Activated CD8-positive, alpha-beta memory T cell treated with anti-CD3 and anti-CD28 coated beads, Interleukin-2, amount 50 U/mL, for 48 hours (primary cell): ENCODE measurements around the gene PMS1.
"Not testable (repeated sequence)": the region's sequence is repeated elsewhere in the genome, so short reads cannot be mapped to it uniquely, and the experiment has no call there.

Experiments used
- DNase-seq: peaks from one replicate; pipeline ENCODE4 v3.0.0-alpha.2; 2020

Gene PMS1

DNA sequence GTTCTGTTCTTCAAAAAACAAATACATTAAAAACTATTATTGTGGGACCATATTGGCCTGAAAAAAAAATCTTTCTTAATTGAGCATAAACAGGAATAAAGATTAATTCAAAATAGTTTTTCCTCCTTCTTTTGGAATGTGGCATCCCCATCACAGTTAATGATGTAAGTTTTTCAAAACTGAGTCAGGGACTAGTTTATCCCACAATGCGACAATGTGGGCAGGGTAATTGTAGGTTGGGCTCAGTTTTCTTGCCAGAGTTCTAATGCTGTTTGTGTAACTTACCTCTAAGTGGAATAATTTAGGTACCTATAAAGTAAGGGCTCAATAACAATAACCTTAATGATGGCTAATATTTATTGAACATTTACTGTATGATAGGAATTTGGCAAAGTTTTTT lies 82.0 kb downstream of the PMS1 start:
- no peak for DNase-seq

DNA sequence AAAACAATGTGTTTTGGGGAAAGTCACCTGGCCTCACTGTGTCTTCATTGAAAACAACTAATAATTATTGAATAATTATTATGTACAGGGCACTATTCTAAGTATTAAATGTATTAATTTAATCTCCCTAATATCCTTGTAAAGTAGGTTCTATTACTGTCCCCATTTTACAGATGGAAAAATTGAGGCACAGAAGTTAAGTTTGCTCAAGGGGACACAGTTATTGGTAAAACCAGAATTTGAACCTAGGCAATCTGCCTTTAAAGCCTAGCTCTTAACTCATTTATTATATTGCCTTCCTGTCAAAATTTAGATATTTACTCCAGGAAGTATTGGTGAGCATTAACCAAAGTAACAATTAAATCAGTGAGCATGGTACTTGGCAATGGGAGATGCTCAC lies 84.6 kb downstream of the PMS1 start:
- DNase-seq: no peak

DNA sequence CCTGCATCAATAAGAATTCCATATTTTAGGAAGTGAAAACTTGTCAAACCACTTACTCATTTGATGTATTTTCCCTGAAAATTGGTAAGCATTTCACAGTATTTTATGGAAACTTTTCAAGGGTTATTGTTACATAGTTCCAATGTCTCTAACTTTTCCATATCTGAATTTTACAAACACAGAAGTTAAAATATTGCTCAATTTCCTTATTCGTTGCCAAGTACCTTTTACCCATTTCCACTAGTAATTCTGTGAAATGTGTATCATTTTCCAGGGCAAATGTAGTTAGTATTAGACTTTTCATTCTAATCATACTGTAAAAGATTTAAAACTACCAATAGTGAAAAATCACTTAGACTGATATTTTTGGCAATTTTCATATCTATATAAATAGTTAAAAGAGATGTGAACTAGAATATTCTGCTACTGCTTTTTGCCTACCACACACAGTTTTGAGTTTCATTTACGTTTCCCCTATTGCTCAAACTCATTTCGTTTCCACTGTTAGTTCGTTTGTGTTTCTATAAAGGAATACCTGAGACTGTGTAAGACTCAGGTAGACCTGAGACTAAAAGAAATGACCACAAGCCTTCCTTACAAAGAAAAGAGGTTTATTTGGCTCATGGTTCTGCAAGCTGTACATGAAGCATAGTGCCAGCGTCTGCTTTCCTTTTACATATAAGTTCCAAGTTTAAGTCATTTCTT lies 86.3 kb downstream of the PMS1 start:
- DNase-seq: no peak

DNA sequence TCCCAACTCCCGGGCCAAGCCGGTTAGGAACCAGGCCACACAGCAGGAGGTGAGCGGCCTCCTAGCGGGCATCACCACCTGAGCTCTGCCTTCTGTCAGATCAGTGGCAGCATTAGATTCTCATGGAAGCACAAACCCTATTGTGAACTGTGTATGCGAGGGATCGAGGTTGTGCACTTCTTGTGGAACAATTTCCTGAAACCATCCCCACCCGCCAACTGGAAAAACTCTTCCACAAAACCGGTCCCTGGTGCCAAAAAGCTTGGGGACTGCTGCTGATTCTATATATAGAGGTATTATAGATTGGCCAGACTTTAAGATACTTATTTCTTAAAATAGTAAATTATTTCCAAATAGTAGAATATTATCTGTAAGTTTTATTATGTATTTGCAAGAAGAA lies 89.4 kb downstream of the PMS1 start:
- DNase-seq: no peak

DNA sequence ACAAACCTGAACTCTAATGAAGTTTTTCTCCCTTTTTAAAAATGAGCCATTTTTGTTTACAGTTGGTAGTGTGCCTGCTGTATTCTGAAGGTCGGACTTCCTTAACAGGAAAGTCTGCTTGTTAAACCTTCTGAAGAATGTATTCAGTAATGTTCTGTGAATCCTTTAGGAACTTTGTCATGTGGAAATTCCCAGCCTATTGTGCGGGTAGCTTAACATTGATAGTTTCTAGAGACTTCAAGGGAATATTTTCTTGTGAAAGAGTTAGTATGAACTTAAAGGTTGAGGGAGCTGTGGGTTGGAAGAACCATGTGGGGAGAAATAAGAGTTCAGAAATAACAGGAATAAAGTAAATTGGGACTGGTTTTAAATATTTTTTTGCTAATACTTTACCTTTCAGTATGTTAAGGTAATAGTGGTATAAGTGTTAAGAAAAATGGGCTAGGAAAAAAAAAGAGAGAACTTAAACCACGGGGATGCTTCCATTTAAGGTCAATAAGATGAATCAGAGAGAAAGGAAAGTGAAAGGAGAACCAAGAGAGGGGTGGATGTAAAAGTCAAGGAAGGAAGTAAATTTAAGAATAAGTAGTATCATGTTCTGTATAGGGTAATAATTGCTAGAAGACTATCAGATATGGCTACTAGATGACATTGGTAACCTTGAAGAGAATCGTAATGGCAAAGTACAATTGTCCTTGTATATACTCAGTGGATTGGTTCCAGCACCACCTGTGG lies 90.5 kb downstream of the PMS1 start:
- DNase-seq: no peak

DNA sequence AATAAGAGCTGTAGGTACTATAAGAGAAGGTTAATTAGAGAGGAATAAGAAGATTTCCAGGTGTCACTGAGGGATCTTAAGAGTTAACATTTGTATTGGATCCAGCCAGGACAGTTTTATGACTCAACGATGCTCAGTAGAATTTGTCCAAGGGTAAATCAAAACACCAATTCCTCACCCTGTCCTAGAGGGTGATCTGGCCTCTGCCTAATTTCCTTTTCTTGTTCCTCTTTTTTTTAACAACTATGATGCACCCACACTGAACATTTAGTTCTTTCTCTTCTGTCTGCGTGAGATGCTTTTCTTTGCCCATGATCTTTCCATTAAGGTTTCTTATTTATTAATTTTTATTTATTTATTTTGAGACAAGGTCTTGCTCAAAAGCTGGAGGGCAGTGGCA lies 92.0 kb downstream of the PMS1 start:
- no peak for DNase-seq

DNA sequence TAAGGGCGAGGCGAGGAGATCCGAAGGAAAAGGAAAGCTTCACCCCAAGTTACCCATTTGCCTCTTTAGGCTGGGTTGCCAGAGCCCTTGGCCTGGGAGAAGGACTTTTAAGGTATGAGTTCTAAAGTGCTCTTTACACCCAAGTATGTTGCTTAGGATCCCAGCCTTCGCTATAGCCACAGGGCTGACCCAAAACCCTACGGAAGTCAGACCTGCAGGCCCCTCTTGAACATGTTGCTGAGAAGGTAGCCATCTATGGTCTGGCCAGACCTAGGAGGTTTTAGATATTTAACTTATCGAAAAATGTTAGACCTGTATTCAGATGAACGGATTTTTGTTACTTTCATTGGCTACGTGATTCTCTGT lies 95.4 kb downstream of the PMS1 start:
- DNase-seq: no peak

DNA sequence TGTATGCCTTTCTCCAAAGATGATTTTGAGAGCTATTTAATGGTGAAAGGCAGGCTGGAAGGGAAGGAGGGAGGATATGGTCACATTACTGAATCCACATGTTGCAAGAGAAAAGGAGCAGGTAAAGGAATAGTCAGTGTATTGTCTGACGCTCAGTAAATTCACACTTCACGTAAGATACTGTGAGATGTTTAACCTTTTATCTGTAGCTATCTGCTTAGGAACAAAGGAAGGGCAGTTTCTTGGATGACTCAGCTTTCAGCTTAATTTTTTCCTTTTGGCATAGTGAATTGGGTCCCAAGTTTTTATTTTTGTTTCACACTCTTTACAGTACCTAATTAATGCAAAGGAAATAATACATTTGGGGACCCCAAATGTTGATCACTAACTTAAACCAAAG lies 96.2 kb downstream of the PMS1 start:
- DNase-seq: no peak

DNA sequence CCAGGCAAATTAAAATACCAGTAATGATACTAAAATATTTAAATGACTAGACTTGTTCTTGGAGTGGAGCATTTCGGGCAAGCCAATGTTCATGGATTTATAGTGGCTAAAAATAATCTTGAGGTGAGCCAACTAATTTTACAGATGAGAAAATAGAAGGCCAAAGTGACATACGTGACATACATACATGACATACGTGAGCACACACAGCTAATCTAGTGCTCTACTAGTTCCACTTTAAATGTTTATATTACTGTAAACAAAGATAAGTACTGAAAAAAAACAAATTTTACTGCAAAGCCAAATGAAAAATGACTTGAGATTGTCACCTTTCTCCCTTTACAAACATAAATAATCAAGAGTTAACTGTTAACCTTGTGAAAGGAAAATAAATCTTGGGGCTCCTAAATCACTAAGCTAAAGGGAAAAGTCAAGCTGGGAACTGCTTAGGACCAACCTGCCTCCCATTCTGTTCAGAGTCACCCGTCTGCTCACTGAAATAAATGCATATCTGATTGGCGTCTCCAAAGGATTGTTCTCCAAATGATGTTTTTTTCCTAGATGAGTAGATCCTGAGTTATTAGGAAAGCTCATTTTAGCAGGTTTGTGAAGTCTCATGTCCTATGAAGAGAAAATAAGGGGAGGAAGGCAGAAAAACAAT lies 96.7 kb downstream of the PMS1 start:
- no peak for DNase-seq

DNA sequence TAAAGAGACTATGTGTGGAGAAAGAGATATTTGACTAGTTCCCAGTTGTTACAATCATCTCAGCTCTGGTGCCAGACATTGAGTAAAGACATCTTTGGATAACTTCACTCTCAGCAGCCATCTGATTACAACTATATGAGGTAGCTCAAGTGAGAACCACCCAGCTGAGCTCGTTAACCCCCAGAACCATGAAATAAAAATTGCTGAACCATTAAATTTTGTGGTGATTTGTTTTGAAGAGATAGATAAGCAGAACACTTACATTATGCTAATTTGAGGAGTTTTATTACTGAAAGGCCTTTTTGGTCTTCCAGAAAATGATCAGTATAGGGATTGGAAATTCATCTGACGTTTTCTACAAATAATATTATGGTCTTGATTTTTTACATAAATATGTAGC lies 101.1 kb downstream of the PMS1 start:
- no peak for DNase-seq

DNA sequence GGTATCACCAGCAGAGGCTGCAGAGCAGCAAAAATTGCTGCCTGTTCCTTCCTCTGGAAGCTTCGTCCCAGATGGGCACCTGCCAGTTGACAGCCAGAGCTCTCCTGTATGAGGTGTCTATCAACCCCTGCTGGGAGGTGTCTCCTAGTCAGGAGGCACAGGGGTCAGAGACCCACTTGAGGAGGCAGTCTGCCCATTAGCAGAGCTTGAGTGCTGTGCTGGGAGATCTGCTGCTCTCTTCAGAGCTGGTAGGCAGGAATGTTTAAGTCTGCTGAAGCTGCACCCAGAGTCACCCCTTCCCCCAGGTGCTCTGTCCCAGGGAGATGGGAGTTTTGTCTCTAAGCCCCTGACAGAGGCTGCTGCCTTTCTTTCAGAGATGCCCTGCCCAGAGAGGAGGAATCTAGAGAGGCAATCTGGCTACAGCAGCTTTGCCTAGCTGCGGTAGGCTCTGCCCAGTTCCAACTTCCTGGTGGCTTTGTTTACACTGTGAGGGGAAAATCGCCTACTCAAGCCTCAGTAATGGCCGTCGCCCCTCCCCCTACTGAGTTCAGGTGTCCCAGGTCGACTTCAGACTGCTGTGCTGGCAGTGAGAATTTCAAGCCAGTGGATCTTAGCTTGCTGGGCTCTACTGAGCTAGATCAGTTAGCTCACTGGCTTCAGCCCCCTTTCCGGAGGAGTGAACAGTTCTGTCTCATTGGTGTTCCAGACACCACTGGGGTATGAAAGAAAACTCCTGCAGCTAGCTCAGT lies 108.5 kb downstream of the PMS1 start:
- DNase-seq: not testable (repeated sequence)

DNA sequence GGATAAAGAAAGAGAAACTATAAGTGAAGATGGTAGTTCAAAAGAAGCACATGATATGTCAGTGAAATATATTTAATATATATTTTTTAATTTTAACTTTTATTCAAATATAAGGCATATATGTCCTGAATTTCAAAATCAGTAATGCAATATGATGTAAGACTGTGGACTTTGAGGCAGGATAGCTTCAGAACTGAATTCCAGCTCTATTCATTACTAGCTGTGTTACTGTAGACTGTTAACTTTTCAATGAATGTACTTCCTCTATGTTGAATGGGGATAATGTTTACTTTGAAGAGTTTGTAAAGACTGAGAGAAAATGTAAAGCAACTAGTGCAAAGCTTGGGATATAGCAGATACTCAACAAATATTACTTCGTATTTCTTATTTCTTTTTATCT lies 112.6 kb downstream of the PMS1 start:
- no peak for DNase-seq

DNA sequence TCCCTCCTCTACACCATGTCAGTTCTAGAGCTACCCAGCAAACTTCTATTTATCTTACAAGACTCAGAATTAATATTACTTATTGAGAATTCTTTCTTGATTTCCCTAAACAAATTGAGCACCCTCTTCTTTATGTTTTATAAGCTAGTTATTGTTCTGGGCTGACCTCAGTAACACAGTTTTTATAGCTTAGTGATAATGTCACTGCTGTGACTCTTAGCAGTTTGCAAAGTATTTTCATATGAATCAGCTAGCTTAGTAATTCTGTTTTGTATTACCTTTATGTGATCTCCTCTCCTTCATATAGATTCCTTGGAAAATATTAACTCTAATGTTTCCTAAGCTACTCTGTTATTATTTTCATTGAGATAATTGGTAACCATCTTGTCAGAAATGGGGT lies 114.9 kb downstream of the PMS1 start:
- no peak for DNase-seq

DNA sequence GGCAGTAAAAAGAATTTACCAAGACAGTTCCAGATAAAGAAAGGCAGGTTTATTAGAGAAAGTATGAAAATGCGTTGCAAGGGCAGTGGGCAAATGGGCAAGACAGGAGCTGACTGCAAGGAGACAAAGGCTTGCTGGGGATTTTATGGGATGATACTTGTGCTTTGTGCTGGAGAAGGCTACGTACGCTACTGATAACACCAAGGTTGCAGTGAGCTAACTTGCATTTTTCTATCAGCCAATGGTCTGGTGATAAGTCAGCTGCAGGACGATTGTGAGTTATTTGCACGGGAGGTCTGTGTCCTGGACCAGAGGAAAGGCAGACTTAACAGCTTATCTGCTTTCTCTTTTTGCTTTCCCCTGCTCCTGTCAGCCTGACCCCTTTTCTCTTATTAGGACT lies 116.5 kb downstream of the PMS1 start:
- no peak for DNase-seq

DNA sequence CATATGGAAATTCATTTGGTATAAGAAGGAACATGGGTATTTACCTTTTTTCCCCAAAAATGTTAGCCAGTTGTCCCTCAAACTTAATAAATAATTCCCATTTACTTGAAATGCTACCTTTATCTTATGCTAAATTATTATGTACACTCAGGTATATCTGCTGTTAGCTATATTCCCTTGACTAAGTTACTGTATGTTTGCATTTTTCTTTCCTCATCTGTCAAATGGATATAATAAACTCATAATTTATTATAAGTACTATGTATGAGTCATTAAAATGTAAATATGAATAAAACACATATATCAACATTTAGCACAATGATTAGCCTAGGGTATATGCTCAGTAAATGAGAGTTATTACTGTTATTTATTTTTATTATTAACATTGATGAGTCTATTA lies 117.4 kb downstream of the PMS1 start:
- no peak for DNase-seq

DNA sequence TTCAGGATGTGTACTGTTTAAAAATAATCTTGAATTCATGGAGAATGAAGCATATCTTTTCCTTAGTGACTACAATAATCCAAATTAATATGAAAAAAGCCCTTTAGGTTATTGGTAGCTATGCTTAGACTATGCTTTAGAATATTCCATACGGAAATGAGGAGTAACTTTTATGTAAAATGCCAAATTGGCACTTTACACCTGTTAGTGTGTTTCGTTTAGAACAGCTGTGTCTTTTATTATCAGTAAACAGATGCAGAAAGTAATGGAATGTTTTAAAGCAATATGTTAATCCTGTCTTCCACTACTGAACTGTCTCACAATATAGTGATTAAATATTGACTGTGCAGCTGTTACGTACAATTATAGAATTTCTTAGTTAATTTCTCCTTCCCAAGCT lies 129.6 kb downstream of the PMS1 start:
- DNase-seq: no peak

DNA sequence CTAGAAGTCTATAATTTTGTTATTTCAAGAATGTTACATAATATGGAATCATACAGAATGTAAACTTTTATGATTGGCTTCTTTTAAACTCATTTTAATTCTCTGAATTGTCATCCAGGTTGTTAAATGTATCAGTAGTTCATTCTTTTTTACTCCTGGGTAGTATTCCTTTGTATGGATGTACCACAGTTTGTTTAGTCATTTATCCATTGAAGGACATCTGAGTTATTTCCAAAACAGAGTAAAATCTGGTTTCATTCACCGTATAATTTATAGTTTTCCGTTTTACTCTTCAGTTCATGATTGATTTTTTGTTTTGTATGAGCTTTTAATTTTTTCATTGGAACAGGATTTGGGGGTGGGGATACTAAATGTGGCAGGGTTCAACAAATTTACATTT lies 132.4 kb downstream of the PMS1 start:
- no peak for DNase-seq
